ENCODE data around the gene ZNF516. TPM values are rescaled to one million over a fixed set of nuclear protein-coding genes. Genes with fewer than 3 reads are reported as not detected.
A peak's percentile ranks its signal among the peaks of the same experiment; 100 is the strongest.

ZNF516 gene
- total RNA-seq, 4 donors from 2014 or later, result 34.4 to 57.3 (median 39.5) TPM

DNA sequence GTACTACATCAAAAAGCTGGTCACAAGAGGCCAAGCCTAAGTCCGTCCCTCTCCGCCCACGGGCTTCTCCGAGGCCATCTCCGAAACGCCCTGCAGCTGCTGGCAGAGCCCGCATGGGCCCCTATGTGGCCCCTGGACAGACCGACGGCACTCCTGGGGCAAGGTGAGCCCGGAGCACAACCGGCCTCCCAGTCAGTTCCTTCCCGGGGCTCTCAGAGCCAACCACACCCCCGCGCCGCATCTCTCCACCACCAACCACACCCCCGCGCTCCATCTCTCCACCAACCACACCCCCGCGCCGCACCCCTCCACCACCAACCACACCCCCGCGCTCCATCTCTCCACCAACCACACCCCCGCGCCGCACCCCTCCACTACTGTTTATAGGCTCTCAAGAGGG is 93.5 kb downstream of the ZNF516 start:
- no peak overlapping the region for H3K4me3 ChIP-seq (ENCODE audit: low read depth, poor library complexity, severe bottlenecking)
- intact Hi-C loops (cut with DNase I; ENCODE audit: low total_unique reads), result loop anchor here (5.0 to 10.0 kb wide), 3 partner anchors 213 to 306 kb away; no protein-coding TSS in a partner anchor
- 80 to 81% methylated on average over 25 of the region's 25 CpGs for WGBS, 2 donors
- no peak for DNase-seq (ENCODE audit: low spot score in 2 of 2)
- TF ChIP-seq POLR2A (IDR thresholded peaks at IDR 0.05), result no peak
- TF ChIP-seq CTCF (IDR thresholded peaks at IDR 0.05), result no peak

DNA sequence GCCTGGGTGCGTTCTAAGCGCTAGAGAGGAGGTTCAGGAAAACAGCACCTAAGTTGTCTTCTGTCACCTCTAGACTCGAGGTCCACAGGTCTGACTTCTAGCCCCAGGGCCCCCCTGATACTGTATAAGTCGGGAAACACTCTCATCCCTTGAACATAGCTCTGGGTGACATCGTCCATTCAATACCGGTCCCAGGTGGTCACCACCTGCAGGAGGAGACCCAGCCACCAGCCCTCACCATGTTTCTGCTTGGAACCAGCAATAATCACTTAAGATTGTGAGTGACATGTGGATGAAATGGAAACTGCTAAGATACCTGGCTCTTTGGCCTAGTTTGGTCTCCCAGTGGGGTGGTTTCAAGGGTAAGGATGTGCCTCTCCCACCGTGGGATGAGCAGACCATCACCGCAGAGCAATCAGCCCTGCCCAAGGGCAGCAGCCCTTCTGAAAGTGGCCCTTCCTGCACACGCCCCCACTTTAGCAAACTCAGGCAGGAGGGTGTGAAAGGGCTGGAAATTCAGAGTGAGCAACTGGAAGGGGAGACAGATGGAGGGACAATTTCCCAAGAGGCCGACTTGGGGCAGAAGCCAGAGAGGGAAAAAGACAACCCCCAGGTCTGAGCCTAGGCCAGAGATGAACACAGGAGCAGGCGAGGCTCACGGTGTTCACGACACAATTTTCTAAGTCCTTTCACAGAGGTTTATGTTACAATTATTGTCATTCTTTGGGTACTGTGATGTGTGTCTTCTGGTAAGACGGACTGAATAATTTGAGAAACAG is 95.2 kb downstream of the ZNF516 start:
- TF ChIP-seq POLR2A (IDR thresholded peaks at IDR 0.05) (no peak), CTCF (IDR thresholded peaks at IDR 0.05) (no peak)
- intact Hi-C loops (cut with DNase I; ENCODE audit: low total_unique reads), result loop anchor here (5.0 to 10.0 kb wide), 3 partner anchors 215 to 307 kb away; no protein-coding TSS in a partner anchor
- no peak overlapping the region for H3K4me3 ChIP-seq (ENCODE audit: low read depth, poor library complexity, severe bottlenecking)
- DNase-seq (ENCODE audit: low spot score in 2 of 2), result no peak
- 84% methylated on average over 14 of the region's 14 CpGs for WGBS, 2 donors

DNA sequence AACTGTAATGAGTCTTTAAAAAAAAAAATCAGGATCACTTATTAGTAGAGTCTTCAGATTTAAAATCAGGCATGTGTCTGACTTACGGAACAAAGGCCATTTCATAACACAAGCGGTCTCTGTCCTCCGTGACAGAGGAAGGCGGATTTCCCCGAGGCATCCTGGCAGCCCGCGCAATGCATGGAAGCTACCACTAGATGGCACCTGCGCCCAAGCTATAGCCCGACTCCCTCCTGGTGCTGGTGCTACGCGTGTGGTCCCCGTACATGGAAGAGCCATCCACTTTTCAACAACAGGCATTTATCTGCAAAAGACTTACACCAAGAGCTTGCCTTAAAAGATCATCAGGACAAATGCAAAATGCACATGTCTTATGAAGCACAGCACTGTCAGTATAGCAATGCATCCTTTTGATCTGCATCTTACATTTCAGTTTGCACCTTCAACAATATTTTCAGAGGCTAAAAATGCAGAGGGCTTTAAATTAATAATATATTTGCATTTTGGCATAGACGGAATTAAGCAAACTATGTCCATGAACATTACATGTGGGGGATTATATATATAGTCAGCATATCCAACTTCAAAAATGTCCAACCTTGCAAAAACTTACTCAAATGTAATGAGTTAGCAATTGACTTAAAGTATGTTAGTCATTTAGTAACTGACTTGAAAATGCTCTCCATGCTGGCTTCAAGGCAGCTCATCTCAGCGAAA is 96.0 kb downstream of the ZNF516 start:
- H3K4me3 ChIP-seq (ENCODE audit: low read depth, poor library complexity, severe bottlenecking), result no peak overlapping the region
- DNase-seq (ENCODE audit: low spot score in 2 of 2), result peak; percentile 85 to 97
- WGBS, 2 donors, result 13 to 14% methylated on average over 14 of the region's 14 CpGs
- TF ChIP-seq POLR2A (IDR thresholded peaks at IDR 0.05) (no peak), CTCF (IDR thresholded peaks at IDR 0.05) (peak in 1 of 3 donors; percentile 96)
- intact Hi-C loops (cut with DNase I; ENCODE audit: low total_unique reads), result no loop called here

DNA sequence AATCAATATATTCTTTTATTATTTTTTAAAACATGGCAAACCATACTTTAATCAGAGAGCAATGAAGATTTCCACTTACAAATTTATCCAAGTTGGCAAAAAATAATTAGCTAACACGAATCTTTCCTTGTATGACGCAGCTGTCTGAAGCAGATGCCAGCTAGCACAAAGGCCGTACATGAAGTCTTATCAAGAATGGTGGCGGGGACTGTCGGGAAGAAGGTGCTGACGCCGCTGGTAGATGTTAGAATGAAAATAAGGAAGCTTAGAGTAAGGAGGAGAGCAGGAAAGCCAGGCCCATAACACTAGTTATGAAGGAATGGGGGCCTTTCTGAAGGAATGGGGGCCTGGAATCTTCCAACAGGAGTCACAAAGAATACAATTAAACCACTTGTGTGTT is 96.7 kb downstream of the ZNF516 start:
- H3K4me3 ChIP-seq (ENCODE audit: low read depth, poor library complexity, severe bottlenecking), result no peak overlapping the region
- TF ChIP-seq POLR2A (IDR thresholded peaks at IDR 0.05), result no peak
- no peak for TF ChIP-seq CTCF (IDR thresholded peaks at IDR 0.05)
- DNase-seq (ENCODE audit: low spot score in 2 of 2), result no peak
- intact Hi-C loops (cut with DNase I; ENCODE audit: low total_unique reads), result no loop called here
- 76 to 83% methylated on average over 7 of the region's 7 CpGs for WGBS, 2 donors

- TF ChIP-seq CTCF (IDR thresholded peaks at IDR 0.05) (no peak), POLR2A (IDR thresholded peaks at IDR 0.05) (no peak)
- 80 to 82% methylated on average over 5 of the region's 5 CpGs for WGBS, 2 donors
- intact Hi-C loops (cut with DNase I; ENCODE audit: low total_unique reads), result no loop called here
- no peak for DNase-seq (ENCODE audit: low spot score in 2 of 2)
- H3K4me3 ChIP-seq (ENCODE audit: low read depth, poor library complexity, severe bottlenecking), result no peak overlapping the region
Observed at GRCh38 chr18:76397631-76398030, 97.4 kb downstream of the ZNF516 start.
